GM19468 (cell line): ENCODE results near the gene ZFYVE9.

Source experiments
- ATAC-seq: cut with Tn5 transposase; IDR thresholded peaks from one replicate; pipeline ENCODE4 v1.9.1; 2021; ENCODE audit warnings: mild to moderate bottlenecking, moderate library complexity, moderate number of reproducible peaks; ENCODE audit not compliant: unreplicated experiment; ENCODE audit errors: extremely low read depth

Gene ZFYVE9

GRCh38 chr1:52238887-52239707 lies 97.2 kb downstream of the ZFYVE9 start:
- ATAC-seq = no peak

DNA sequence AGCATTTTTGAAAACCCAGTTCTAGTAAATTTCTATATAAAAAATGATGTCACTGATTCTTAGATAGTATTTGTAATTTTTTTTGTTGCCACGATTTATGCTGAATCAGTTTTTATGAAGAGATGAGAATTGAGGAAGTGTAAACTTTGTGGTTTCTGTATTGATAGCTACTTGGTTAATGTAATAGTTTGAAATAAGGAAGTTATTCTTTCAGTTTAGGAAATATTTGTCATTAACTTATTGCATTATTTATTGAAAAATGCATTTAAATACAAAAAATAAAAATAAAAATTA lies 97.8 kb downstream of the ZFYVE9 start:
- ATAC-seq = no peak

GRCh38 chr1:52240592-52241210 lies 98.8 kb downstream of the ZFYVE9 start:
- ATAC-seq = no peak

- ATAC-seq = no peak
Observed at GRCh38 chr1:52243221-52243987, 101.5 kb downstream of the ZFYVE9 start.

DNA sequence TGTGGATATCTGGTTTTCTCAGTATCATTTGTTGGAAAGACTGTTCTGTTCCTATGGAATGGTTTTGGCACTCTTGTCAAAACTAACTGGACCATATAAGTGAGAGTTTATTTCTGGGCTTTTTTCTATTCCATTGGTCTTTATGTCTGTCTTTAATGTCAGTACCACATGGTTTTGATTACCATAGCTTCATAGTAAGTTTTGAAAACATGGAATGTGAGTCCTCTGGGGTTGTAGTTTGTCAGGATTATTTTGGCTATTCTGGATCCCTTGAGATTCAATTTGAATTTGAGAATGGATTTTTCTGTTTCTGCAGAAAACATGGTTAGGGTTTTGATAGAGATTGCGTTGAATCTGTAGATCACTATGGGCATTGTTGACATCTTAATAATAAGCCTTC lies 107.9 kb downstream of the ZFYVE9 start:
- no peak for ATAC-seq

DNA sequence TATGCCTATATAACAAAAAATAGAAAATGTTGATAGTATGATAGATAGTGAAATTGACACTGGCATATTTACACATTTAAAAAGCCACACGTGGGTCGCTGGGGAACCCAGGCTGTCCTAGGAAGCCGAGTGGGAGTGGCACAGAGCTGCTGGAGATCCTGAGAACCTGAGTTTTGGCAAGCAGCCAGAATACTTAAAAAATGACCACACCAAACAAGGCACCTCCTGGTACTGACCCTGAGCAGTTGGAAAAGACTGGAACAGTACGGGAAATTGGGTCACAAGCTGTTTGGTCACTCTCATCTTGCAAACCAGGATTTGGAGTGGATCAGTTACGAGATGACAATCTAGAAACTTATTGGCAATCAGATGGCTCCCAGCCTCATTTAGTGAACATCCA lies 111.5 kb downstream of the ZFYVE9 start:
- no peak for ATAC-seq

- ATAC-seq = no peak
Observed at GRCh38 chr1:52259886-52260285, 118.0 kb downstream of the ZFYVE9 start.

DNA sequence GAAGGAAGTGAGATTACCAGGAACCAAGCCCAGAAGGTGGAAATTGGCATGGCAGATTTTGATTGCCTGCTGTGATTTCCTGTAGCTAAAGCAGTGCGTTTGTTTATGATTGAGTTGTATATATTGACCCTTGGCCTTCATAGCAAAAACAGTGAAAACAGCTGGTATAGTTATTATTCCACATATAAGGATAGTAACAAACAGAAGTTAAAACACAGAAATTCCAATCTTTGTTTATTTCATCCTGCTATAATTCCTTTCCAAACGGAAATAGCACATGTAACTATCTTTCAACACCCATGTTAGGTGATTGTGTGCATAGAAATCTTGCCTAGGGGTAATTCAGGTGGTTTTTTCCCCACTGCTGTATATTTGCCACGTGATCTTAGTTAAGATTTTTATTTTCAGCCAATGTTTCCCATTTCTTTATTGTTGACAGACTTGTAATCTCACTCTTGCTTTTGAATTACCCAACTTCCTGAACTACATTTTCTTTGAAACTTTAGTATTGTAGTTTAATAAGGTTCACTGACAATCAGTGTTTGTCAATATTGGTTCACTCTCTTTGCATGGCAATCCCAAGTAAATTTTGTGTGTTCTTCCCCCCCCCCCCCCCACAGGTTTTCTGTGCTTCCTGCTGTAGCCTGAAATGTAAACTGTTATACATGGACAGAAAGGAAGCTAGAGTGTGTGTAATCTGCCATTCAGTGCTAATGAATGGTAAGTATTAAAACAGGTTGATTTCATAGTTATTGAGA lies 121.4 kb downstream of the ZFYVE9 start:
- no peak for ATAC-seq

DNA sequence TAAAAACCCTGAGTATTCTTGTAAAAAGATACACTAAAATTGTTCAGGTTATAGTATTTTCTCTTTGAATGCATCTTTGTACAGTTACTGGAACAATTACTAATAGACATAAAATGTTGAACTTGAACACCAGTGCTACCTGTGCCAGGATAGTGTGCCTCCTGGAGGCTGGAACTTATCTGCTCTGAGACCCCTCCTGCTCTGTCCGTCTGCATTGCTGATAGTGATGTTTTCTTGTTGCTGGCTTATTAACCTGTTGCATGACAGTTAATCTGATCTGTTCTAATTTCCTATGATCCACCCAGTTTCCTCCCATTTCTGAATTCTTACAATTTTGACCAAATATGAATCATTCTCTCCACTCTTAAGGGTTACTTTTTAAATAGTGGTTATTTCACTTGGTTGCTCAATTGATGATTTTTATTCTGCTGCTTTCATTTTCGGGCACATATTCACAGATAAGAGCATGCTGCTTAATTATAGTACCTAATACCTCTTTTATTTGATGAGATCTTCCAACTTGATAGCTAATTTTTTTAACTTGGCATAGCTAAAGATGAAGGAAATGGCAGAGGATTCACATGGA lies 122.7 kb downstream of the ZFYVE9 start:
- ATAC-seq = no peak

- no peak for ATAC-seq
Observed at GRCh38 chr1:52266507-52266906, 124.6 kb downstream of the ZFYVE9 start.

GRCh38 chr1:52268372-52268771 lies 126.5 kb downstream of the ZFYVE9 start:
- ATAC-seq = no peak

DNA sequence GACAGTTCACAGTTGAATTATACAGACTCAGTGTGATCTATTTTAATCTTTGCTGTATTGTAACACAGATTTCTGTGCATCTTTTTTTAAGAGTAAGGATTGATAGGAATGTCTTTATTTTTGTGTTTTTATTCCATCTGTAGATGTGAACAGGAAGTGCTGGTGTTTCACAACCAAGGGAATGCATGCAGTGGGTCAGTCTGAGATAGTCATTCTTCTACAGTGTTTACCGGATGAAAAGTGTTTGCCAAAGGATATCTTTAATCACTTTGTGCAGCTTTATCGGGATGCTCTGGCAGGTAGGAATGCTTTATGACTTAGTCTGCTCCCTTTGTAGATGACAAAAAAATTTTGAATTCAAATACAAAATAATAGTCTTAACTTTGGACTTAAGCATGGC lies 139.6 kb downstream of the ZFYVE9 start:
- ATAC-seq = no peak

DNA sequence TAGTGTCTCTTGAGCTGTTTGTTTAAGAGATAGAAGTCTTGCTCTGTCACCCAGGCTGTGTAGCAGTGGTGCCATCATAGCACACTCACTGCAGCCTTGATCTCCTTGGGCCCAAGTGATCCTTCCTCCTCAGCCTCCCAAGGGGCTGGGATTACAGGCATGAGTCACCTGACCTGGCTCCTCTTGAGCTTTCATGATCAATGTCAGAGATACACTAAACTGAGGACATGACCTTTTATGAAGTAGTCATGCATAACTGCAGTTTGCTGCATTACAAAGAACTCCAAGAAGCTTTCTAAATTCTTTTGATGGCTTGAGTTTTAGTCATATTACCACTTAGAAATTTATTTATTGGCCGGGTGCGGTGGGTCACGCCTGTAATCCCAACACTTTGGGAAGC lies 146.4 kb downstream of the ZFYVE9 start:
- no peak for ATAC-seq

- ATAC-seq = no peak
Observed at GRCh38 chr1:52294580-52294979, 152.7 kb downstream of the ZFYVE9 start.

- ATAC-seq = no peak
Observed at GRCh38 chr1:52296345-52296744, 154.5 kb downstream of the ZFYVE9 start.

- ATAC-seq = no peak
Observed at GRCh38 chr1:52305417-52306226, 163.7 kb downstream of the ZFYVE9 start.

DNA sequence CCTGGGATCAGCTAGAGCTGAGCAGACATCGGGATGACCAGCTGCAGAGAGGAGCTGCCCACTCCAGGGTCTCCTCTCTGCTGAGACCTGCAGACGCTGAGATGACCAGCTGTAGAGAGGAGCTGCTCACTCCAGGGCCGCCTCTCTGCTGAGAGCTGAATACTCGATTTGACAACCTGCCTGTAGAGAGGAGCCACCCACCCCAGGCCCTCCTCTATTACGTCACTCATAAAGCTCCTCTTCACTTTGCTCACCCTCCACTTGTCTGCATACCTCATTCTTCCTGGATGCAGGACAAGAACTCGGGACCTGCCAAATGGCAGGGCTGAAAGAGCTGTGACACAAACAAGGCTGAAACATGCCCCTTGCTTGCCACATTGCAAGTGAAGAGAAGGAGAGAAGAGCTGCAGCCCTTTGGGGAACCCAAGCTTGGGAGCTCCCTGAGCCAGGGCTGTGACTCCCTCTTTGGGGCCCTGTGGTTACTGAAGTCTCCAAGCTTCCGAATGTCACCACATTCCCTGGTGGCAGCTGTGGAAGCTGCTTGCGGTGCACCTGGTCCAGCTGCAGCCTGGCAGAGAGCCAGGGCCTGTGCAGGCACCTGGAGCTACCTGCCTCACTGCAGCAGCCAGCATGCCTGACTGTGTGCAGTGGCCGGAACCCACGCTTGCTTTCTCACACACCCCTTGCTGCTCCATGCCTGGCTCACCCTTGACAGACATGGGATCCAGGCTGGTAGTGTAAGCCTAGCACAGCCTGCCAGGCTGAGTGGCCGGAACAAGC lies 164.5 kb downstream of the ZFYVE9 start:
- ATAC-seq = no peak

GRCh38 chr1:52321061-52321460 lies 179.2 kb downstream of the ZFYVE9 start:
- ATAC-seq = no peak

- ATAC-seq = no peak
Observed at GRCh38 chr1:52323731-52324130, 181.8 kb downstream of the ZFYVE9 start.
